Inflammatory macrophage treated with lipopolysaccharide for 1 hour (primary cell): ENCODE data around the gene PSMC4.

Experiments used
- DNase-seq, 2 donors: peaks; one replicate each; pipeline ENCODE4 v3.0.0-alpha.2; 2020 to 2022

PSMC4 gene

DNA sequence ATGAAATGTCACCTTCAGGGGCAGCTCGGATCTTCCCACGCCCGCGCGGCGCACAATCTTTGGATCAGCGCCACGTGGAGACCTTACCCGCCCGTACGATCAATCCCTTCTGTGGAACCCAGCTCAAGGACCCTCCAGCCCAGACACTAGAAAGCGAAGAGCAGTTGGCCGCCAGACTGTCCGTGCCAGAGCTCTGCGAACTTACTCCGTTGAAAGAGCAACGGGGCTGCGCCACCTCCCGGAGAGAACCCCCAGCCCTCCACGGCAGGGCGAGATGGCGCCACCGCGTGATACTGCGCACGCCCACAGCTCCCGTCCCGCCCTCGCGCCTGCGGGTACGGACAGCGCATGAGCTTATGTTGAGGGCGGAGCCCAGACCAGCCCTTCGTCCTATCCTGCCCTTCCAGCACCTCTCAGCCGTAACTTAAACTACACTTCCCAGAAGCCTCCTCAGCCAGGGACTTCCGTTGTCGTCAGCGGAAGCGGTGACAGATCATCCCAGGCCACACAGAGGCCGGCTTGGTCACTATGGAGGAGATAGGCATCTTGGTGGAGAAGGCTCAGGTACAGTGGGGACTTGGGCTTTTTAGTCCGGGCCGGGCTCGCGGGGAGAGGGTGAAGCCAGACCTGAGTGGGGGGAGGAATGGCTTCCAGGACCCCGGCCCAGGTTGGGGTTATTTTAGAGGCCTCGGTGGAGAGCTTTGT is at the start of gene PSMC4:
Gene PSMC4 (plus strand): TSS at position 491 of the 705 bp plus-strand sequence. CDS start 38 bp downstream, at position 529.
- peak; percentile 97 to 99 for DNase-seq

DNA sequence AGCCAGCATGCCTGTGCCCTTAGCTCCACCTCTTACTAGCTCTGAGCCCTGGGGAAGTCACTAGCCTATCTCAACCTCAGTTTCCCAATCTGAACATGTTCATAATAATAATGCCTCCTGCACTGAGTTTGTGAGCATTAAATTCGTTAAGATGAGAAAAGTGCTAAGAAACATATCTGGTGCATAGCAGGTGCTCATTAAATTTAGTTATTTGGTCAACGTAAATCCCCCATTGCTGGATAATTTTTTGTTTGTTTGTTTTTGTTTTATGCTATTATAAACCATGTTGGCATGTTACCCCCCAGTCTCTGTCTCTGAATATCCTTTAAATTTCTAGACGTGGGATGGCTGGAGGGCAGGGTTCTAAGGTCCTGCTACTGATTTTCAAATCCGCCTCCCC is 47.1 kb upstream of the PSMC4 start:
- no peak for DNase-seq

DNA sequence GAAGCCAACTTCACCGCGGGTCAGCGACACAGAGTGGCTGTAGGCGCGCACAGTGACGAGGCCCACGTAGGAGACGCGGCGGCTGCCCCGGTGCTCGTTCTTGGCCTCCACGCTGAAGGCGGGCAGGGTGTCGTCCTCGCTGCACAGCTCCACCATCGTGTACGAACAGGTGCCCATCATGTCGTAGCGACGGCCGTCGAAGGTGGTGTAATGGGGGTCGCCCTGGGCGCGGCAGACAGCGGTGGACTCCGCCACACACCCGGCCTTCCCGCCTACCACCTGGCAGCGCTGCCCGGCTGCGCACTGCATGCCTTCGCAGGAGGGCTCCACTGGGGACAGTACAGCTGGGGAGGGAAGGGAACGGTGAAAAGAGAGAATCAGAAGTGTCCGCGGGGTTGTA is 46.6 kb upstream of the PSMC4 start:
- DNase-seq, result no peak

DNA sequence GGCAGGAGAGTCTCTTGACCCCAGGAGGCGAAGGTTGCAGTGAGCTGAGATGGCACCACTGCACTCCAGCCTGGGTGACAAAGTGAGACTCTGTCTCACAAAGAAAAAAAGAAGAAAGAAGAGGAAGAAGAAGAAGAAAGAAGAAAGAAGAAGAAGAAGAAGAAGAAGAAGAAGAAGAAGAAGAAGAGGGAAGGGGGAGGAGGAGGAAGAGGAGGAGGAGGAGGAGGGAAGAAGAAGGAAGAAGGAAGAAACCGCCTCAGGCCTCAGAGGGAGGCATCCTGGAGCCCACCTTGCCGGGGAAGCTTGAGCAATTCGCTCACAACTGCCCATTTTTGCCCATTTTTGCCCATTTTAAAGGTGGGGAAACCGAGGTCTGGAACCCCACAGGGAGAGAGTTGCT is 46.0 kb upstream of the PSMC4 start:
- no peak for DNase-seq

DNA sequence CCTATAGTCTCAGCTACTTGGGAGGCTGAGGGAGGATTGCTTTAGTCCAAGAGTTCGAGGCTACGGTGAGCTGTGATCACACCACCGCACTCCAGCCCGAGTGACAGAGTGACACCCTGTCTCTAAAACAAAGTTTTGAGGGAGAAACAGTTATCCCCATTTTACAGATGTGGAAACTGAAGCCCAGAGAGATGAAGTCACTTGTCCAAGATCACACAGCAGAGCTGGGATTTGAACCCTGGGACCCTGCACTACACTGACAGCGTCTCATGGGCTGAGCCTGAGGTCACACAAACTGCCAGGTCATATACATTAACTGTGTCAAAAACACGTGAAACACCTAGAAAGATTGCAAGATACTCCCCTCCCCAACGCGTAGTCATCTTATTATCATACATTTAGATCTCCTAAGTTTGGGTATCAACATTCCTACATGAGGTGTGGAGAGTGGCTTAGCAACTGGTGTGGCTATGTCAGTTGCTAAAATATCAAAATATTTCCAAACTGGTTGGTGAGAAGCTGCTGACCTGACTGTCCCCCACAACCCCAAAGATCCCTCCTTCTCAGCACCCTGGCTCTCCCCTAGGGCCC is 44.7 kb upstream of the PSMC4 start:
- no peak for DNase-seq

DNA sequence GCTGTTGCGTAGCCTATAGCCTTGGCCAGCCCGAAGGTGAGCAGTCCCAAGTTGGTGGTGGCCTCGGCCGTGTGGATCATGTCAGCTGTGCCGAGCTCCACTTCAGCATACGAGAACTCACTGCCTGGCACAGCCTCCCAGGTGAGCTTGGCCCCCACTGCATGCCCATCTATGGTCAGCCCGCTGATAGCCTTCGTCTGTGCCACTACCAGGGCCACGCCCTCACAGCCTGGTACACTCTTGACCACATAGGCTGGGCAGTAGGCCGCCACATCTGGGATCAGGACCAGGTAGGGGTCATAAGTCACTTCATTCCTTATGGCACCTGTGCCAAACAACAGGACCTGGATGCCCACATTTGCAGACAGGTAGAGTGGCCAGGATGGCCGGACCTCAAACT is 43.9 kb upstream of the PSMC4 start:
- no peak for DNase-seq

DNA sequence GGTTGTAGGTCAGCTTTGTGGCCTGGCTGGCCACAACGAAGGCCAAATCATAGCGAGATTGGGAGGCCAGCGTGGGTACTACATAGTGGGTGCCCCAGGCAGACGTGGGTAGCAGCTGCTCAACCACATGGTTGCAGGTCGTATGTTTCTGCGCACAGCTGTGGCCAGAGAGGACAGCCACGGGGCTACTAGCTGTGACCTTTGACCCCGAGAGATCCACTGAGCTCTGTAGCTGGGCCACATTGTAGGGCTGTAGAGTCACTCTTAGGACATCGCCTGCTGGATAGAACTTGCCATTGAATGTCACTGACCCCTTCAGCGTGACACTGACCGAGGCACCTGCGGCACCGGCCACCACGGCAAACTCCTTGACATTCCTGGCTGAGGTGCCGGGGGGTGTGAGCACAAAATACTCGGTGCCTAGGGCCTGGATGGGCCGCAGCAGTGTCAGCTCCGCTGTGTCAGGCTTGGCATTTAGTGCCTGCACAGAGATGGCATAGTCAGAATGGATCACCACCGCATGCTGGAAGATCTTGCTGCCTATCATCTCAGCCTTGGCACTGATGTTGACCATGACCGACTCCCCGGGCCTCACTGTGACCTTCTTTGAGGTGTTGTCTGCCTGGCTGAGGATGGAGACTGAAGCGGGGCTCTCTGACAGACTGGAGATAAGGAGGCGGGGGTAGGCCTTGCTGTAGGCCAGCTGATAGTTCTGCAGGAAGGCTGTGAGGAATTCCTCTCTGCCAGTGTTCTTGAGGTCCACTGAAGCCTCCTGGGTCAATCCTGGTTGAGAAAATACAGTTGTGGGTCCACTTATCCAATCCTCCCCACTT is 43.2 kb upstream of the PSMC4 start:
- DNase-seq, result no peak

DNA sequence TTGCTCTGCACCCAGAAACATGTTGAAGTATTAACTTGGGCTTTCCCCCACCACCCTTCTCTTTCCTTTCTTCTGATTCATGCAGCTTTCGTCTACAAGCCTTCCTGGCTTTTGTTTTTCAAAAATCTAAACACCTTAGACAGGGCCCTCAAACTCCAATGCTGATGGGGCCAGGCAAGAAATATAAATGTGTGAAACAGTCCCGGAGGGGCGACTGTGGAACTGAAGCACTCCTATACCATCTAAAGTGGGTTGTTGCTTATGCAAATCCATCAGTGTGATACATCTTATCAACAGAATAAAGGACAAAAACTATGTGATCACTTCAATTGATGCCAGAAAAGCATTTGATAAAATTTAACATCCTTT is 42.6 kb upstream of the PSMC4 start:
- DNase-seq, result no peak

DNA sequence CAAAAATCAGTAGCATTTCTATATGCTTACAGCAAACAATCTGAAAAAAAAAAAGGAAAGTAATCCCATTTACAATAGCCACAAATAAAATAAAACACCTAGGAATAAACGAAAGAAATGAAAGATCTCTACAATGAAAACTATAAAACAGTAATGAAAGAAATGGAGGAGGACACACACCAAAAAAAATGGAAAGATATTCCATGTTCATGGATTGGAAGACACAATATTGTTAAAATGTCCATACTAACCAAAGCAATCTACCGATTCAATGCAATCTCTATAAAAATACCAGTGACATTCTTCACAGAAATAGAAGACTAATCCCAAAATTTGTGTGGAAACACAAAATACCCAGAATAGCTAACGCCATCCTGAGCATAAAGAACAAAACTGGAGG is 41.2 kb upstream of the PSMC4 start:
- DNase-seq, result no peak

DNA sequence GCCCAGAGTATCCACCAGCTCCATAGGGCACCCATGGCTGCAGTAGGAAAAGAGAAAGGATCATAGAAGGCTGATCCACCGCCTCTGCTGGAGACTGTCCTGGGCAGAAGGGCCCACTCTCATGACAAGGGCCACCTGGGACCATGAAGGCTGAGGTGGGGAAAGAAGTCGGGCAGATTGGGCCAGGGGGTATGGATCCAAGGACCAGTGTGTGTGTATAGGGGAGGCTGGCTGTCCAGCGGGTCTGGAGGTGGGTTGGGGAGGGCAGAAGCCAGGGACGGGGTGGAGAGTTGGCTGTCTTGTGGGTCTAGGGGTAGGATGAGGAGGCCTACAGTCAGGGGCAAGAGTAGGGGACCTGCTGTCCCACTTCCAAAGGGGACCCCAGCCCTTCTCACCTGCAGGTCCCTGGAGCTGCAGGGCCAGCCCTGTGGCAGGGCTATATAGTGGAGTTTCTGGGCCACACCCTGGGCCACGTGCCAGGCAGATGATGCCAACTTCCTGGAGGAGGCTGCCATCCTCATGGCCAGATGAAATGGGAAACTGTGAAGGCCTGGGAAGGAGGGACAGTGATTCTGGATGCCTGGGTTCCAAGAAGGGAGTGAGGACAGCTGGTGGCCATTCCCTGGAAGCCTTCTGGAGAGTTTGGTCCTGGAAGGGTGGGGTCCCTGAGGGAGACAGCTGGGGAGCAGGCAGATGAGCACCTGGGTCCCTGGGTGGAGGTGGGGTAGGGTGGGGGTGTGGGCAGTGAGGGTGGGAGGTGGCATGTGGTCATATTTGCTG is 36.2 kb upstream of the PSMC4 start, which contains the start of gene FCGBP:
Gene FCGBP (minus strand): TSS at position 51 of the 780 bp plus-strand sequence.
- no peak for DNase-seq

DNA sequence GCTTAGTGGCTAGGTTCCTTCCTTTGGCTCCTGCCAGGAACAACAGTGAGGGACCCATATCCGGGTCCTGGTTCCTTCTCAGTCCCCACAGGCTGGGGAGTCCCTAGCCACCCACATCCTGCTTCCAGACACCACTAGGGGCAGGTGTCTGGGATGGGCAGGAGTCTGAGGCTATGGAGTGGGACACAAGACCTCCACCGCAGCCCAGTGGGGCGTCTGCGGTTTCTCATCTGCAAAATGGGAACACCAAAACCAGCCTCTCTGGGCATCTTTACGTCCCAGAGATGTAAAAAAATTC is 35.7 kb upstream of the PSMC4 start:
- no peak for DNase-seq

DNA sequence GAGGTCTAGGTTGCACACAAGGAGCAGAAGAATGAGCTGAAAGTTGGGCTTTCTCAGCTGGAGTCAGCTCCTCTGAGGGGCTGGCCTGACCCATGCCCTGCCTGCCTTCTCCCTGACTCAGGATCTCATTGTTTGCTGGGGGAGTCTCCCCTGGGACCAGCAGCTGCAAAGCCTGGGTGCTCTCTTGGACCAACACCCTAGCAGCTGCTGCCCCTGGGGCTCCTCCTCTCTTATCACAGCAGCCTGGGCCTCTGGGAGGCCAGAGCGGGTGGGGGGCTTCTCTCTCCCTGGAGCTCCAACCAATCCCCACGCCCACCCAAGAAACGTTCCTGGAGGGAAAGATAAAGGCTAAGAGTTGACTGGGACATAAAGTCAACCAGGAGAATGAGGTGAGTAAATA is 34.9 kb upstream of the PSMC4 start:
- DNase-seq, result no peak

DNA sequence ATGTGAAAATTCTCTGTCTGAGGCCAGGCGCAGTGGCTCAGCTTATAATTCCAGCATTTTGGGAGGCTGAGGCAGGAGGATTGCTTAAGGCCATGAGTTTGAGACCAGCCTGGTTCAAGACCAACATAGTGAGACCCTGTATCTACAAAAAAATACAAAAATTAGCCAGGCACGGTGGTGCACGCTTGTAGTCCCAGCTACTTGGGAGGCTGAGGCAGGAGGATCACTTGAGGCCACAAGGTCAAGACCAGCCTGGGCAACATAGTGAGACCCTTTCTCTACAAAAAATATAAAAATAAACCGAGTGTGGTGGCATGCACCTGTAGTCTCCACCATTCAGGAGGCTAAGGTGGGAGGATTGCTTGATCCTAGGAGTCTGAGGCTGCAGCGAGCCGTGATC is 34.3 kb upstream of the PSMC4 start:
- DNase-seq, result no peak

DNA sequence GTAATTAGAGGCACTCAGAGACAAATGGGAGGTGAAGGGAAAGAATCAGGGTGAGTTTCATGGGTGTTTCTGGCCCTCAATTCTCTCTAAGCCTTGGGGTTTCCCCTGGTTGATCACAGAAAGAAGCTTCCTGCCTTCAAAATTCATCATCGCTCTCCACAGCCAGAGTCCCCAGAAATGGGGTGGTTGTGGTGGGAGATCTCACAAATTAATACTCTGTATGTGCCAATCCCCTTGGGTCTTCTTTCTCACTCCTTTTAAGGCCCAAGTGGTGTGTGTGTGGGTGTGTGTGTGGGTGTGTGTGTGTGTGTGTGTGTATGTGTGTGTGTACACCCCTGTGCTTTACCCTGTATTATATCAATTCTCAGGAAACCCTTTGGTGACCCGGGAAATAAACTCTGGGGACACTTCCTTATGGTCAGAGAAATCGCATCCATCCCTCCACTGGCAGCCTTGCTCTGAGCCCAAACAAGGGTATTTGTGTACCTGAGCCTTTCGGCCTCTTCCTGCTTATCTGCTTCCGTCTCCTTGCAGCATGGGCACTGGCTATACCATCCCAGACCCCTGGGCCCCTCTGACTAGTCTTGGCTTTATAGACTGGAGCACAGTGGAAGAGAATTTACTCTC is 33.8 kb upstream of the PSMC4 start:
- DNase-seq, result peak; percentile 4 to 36

DNA sequence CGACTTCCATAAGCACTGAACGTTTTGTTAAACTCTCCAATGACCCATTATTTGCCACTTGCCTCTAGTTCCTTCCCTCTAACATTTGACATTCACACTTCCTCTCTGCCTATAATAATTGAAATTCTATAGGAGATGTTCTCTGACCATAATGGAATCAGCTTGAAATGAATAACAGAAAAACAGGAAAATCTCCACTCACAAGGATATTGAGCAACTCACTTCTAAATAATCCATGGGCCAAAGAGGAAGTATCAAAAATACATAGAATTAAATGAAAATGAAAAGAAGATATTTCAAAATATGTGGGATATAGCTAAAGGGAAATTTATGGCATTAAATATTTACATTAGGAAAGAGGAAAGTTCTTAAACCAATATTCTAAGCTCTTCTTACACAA is 33.2 kb upstream of the PSMC4 start:
- DNase-seq, result peak; percentile 31 to 37

DNA sequence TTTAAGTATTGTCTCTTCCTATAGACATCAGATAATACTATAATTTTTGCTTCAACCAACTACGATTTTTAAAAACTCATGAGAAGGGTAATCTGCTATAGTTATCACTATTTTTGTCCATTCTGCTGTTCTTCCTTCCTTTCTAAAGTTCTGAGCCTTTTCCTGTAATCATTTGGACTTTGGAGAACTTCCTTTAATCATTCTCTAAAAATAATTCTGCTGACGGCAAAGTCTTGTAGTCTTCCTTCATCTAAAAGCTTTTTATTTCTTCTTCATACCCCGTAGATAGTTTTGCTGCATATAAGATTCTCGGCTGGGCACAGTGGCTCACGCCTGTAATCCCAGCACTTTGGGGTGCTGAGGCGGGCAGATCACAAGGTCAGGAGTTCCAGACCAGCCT is 31.4 kb upstream of the PSMC4 start:
- no peak for DNase-seq

DNA sequence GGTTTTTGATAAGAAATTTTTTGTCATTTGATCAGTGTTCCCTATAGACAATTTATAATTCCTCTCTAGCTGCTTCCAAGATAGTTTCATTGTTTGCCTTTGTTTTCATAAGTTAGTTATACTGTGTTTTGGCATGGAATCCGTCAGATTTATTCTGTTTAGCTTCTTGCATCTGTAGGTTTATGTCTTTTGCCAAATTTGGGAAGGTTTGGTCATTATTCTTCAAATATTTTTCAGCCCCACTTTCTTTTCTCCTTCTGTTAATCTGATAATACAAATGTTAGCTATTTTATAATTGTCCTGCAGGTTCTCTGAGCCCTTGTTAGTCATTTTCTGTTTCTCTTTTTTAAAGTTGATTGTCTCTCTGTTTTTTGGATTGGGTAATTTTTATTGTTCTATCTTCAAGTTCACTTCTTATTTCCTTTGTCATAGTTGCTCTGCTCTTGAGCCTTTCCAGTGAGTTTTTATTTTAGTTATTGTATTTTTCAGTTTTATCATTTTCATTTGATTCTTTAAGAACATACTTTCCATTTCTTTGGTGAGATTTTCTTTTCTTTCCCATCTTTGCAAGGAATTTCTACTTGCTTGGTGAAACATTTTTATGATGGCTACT is 30.6 kb upstream of the PSMC4 start:
- no peak for DNase-seq

DNA sequence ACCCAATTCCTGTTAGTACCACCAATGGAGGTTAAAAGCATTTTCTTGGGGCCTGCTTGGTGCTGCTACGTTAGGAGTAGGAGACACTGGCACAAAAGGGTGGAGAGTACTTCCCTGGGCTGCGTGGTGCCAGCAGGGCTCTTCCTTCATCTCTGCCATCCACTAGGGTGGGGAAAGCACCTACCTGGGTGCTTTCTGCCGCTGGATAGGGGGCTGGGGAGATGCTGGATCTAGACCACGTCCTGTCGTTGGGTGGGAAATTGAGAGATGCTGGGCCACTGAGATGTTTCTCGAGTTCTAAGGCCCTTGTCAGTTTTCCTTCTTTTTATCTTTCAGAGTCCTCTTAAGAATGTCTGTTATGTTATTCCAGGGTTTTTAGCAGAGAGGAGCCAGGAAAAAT is 29.8 kb upstream of the PSMC4 start:
- DNase-seq, result no peak

DNA sequence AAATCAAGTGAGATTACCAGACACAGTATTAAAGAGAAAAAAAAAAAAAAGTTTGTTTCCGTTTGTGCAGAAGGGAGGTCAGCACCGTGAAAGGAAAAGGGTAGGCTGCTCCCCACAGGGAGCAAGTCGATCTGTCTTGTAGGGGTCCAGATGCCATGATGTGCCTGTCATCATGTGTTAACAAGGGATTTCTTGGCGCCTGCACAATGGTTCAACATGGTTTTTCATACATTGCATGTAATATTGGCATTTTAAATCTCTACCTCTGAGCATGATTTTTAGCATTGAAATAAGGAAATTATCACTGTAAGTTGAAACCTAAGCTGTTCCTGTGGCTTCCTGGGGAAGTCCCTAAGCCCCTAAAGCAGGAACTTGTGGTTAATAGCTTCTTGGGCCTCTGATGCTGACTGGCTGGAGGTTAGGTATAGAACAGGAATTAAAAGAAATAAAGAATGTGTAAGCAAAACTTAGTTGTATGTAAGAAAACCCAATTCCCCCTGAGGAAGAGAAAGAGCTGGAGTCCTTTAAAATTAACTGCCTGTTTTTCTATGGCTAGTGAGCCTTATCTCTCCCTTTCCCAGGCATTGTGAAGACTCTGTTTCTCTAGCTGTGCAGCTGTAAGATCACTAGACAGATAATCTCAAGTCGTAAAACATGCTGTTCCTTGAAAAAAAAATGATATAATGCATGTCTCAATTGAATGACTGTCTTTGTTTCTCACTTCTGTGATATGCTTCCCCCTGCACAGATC is 29.2 kb upstream of the PSMC4 start:
- DNase-seq, result peak; percentile 82 to 91

DNA sequence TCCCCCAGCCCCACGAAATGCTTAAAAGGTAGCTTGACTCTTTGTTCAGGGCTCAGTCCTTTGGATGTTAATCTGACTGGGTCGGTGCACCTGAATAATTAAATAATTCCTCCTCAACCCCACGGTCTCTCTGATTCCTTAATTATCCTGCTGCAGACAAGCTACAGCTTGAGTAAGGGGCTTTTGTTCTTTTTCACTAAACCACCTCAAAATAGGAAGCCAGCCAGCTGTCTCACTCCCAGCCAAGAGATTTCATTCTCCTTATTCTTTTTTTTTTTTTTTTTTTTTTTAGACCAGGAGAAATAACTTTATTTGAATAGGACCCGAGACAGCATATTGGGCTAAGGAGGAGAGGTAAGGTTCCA is 28.6 kb upstream of the PSMC4 start:
- no peak for DNase-seq

DNA sequence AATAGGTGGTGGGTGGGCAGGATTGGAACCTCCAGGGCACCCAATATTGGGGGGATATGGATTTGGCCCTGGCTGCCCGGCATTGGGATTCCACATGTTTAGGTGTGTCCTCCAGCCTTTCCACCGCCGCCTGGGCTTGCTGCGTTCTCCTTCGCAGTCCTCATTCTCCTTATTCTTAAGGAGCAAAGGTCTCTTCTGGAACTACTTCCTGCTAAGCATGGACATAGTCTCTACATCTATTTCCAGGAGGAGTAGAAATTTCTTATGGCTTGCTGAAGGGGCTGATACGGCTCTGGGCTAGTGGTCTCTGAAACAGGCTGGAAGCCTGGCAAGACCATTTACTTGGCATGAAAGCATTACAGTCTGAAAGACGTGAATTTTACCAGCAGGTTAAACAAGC is 27.4 kb upstream of the PSMC4 start:
- no peak for DNase-seq

DNA sequence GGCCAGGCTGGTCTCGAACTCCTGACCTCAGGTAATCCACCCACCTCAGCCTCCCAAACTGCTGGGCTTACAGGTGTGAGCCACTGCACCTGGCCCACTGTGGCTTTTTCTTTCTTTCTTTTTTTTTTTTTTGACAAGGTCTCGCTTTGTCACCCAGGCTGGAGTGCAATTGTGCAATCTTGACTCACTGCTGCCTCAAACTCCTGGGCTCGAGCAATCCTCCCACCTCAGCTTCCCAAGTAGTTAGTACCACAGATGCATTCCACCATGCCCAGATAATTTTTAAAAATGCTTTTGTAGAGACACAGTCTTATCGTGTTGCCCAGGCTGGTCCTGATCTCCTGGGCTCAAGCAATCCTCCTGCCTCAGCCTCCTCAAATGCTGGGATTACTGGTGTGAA is 24.4 kb upstream of the PSMC4 start:
- DNase-seq, result no peak
